Vagina (tissue), 2 donors: ENCODE results near the gene SLC16A10. TPM values are rescaled to one million over a fixed set of nuclear protein-coding genes. Genes with fewer than 3 reads are reported as not detected.

Experiments
- DNase-seq, 2 donors: peaks; one replicate each; pipeline ENCODE4 v3.0.0-alpha.2; 2017; ENCODE audit errors: extremely low spot score in 2 of 2
- H3K27ac ChIP-seq: fragments of 200-600 bp; sonication (generic); one replicate; pipeline ENCODE4 v1.5.1; 2019
- H3K27me3 ChIP-seq: fragments of 200-600 bp; sonication (generic); one replicate; pipeline ENCODE4 v1.5.1; 2019
- H3K36me3 ChIP-seq, 2 donors: fragments of 200-600 bp; sonication (generic); one replicate each; pipeline ENCODE4 v1.5.1; 2017 to 2019
- H3K4me1 ChIP-seq: fragments of 200-600 bp; sonication (generic); one replicate; pipeline ENCODE4 v1.5.1; 2019
- H3K4me3 ChIP-seq, 2 donors: fragments of 200-600 bp; sonication (generic); 1 replicate in 1 of 2; 2 replicates in 1 of 2; pipeline ENCODE4 v1.5.1; 2016 to 2019
- H3K9me3 ChIP-seq: fragments of 200-600 bp; sonication (generic); one replicate; pipeline ENCODE4 v1.5.1; 2019
- CTCF ChIP-seq, 3 experiments: fragments of 450-650 bp in 2 of 3; fragments of 200-600 bp in 1 of 3; sonication (generic) in 1 of 3; IDR thresholded peaks; one replicate each; pipeline ENCODE4 v1.5.1; 2017 to 2019; ENCODE audit warnings: antibody characterized with exemption in 3 of 3, mild to moderate bottlenecking in 2 of 3, moderate library complexity in 2 of 3
- POLR2A ChIP-seq, 2 donors: fragments of 450-650 bp; IDR thresholded peaks; one replicate each; pipeline ENCODE4 v1.6.1; 2017; ENCODE audit warnings: antibody characterized with exemption in 2 of 2, mild to moderate bottlenecking in 2 of 2, moderate library complexity in 2 of 2
- POLR2AphosphoS5 ChIP-seq, 2 donors: sonication (generic); formaldehyde crosslinking; IDR thresholded peaks; one replicate each; pipeline ENCODE4 v1.9.0; 2017; ENCODE audit warnings: antibody characterized with exemption in 2 of 2, mild to moderate bottlenecking in 2 of 2, low read depth in 1 of 2; ENCODE audit not compliant: insufficient read depth in 1 of 2
- intact Hi-C: fragments of 100-400 bp; cut with DNase I; formaldehyde crosslinking; loops from one replicate; pipeline ENCODE4 v1.15.1; 2023
- total RNA-seq: library from RNA; depleted of rRNA; stranded (reverse); fragments of >200 nt; gene quantifications from one replicate; pipeline ENCODE4 v1.2.3, GENCODE V29; 2016

SLC16A10 gene
- total RNA-seq, 1 donor from 2014 or later: 5.4 TPM

GRCh38 chr6:111266276-111266675, 179.0 kb downstream of the SLC16A10 start:
- Histone ChIP-seq H3K4me3 (no peak overlapping the region), H3K36me3 (peaks cover 0 to 28% of the 10 kb centered on the region in 2 donors), H3K9me3 (no peaks in the 10 kb centered on the region), H3K27me3 (no peaks in the 10 kb centered on the region), H3K4me1 (peaks cover 10% of the 10 kb centered on the region), H3K27ac (no peak overlapping the region)
- no peak for DNase-seq
- TF ChIP-seq POLR2AphosphoS5 (IDR thresholded peaks at IDR 0.05; ENCODE audit: insufficient read depth in 1 of 2, low read depth in 1 of 2) (no peak), CTCF (IDR thresholded peaks at IDR 0.05) (no peak)
- intact Hi-C loops: loop anchor here (10.0 kb wide), 1 partner anchor 379 kb away; no protein-coding TSS in a partner anchor

GRCh38 chr6:111267764-111268333, 180.5 kb downstream of the SLC16A10 start:
- intact Hi-C loops: loop anchor here (10.0 kb wide), 1 partner anchor 377 kb away; no protein-coding TSS in a partner anchor
- peaks cover 0 to 30% of the 10 kb centered on the region in 2 donors for H3K36me3 ChIP-seq
- DNase-seq: no peak
- H3K27ac ChIP-seq: no peak overlapping the region
- TF ChIP-seq CTCF (IDR thresholded peaks at IDR 0.05) (no peak), POLR2AphosphoS5 (IDR thresholded peaks at IDR 0.05; ENCODE audit: insufficient read depth in 1 of 2, low read depth in 1 of 2) (no peak), POLR2A (IDR thresholded peaks at IDR 0.05) (no peak)
- H3K27me3 ChIP-seq: no peaks in the 10 kb centered on the region
- peaks cover 10% of the 10 kb centered on the region for H3K4me1 ChIP-seq
- no peaks in the 10 kb centered on the region for H3K9me3 ChIP-seq
- H3K4me3 ChIP-seq: no peak overlapping the region

GRCh38 chr6:111269401-111269970, 182.2 kb downstream of the SLC16A10 start:
- Histone ChIP-seq H3K9me3 (peaks cover 11% of the 10 kb centered on the region), H3K27me3 (no peaks in the 10 kb centered on the region), H3K4me1 (peaks cover 10% of the 10 kb centered on the region), H3K27ac (no peak overlapping the region), H3K36me3 (peaks cover 0 to 44% of the 10 kb centered on the region in 2 donors), H3K4me3 (no peak overlapping the region)
- intact Hi-C loops: loop anchor here (10.0 kb wide), 1 partner anchor 375 kb away; no protein-coding TSS in a partner anchor
- no peak for TF ChIP-seq CTCF (IDR thresholded peaks at IDR 0.05)
- no peak for TF ChIP-seq POLR2A (IDR thresholded peaks at IDR 0.05)
- no peak for TF ChIP-seq POLR2AphosphoS5 (IDR thresholded peaks at IDR 0.05; ENCODE audit: insufficient read depth in 1 of 2, low read depth in 1 of 2)
- DNase-seq: no peak

- peaks cover 17% of the 10 kb centered on the region for H3K9me3 ChIP-seq
- TF ChIP-seq POLR2A (IDR thresholded peaks at IDR 0.05) (no peak), CTCF (IDR thresholded peaks at IDR 0.05) (no peak), POLR2AphosphoS5 (IDR thresholded peaks at IDR 0.05; ENCODE audit: insufficient read depth in 1 of 2, low read depth in 1 of 2) (no peak)
These were observed 182.8 kb downstream of the SLC16A10 start for GRCh38 chr6:111270121-111270520.

GRCh38 chr6:111274593-111275217, 187.4 kb downstream of the SLC16A10 start:
- no peak overlapping the region for H3K4me3 ChIP-seq
- intact Hi-C loops: no loop called here
- no peak for DNase-seq
- peaks cover 24% of the 10 kb centered on the region for H3K9me3 ChIP-seq
- no peaks in the 10 kb centered on the region for H3K4me1 ChIP-seq
- no peaks in the 10 kb centered on the region for H3K27me3 ChIP-seq
- TF ChIP-seq POLR2A (IDR thresholded peaks at IDR 0.05) (no peak), CTCF (IDR thresholded peaks at IDR 0.05) (no peak), POLR2AphosphoS5 (IDR thresholded peaks at IDR 0.05; ENCODE audit: insufficient read depth in 1 of 2, low read depth in 1 of 2) (no peak)
- peaks cover 0 to 72% of the 10 kb centered on the region in 2 donors for H3K36me3 ChIP-seq
- no peak overlapping the region for H3K27ac ChIP-seq

More at GRCh38 chr6:111270121-111270520, 182.8 kb downstream of the SLC16A10 start:
- H3K36me3 ChIP-seq: peaks cover 0 to 49% of the 10 kb centered on the region in 2 donors
- no peak for DNase-seq
- no peak overlapping the region for H3K4me3 ChIP-seq
- H3K4me1 ChIP-seq: peaks cover 10% of the 10 kb centered on the region
- no peak overlapping the region for H3K27ac ChIP-seq
- intact Hi-C loops: no loop called here
- H3K27me3 ChIP-seq: no peaks in the 10 kb centered on the region
